Stimulated activated CD4-positive, alpha-beta T cell treated with anti-CD3 and anti-CD28 coated beads, Interleukin-1b, Interleukin-23, amount 100 ng/mL, for 48 hours (primary cell): ENCODE results near the gene MYOM3.

Experiments
- DNase-seq: peaks from one replicate; pipeline ENCODE4 v3.0.0-alpha.2; 2020

MYOM3 gene

DNA sequence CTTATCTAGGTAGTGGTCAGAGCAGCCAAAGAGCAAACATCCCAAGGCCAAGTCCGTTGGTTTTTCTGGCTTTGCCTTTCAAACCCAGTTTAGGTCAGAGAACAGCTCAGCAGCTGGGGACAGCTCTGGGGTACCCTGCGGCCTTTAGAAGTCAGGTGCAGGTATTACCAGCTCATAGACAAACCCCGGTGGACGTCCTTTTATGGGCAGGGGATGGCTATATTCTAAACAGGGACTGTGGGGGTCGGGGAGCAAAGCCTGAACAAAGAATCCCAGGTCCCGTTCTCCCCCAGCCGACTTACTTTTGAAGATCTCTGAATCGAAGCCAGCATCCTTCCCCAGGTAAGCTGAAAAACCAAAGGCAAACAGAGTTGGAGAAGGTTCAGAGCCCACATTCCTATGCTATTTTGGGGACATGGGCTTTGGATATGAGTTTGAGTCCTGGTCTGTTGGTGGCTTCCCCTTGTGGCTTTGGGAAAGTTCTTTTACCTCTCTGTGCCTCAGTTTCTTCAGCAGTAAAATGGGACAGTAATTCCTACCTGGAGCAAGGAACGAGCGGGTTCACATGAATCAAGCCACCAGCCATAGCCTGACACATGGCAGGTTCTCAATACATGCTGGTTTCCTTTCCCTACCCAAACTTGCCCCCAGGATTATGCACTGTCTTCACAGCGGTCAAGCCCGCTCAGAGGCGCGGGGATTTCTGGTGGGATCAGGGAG is 16.6 kb downstream of the MYOM3 start:
- DNase-seq, result no peak

DNA sequence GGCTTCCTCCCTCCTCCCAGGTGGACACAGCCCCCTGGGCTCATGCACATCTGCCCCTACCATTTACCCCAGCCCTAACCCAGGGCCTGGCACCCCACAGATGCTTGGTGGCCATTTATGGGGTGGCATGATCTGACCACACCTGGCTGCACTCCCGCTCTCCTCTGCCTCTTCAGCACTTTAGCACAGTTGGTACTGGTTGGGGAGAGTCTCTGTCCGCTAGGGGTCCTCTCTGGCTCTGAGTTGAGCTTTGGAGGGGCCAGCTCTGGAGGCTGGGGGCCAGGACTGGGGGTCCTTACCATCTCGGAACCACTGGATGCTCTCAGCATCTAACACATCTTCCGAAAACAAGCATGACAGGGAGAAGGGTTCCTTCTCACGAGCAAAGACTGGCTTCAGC is 17.4 kb downstream of the MYOM3 start:
- DNase-seq, result no peak

- DNase-seq, result no peak
Measured at GRCh38 chr1:24093732-24094131, 18.2 kb downstream of the MYOM3 start.

- no peak for DNase-seq
Measured at GRCh38 chr1:24092979-24093378, 19.0 kb downstream of the MYOM3 start.

DNA sequence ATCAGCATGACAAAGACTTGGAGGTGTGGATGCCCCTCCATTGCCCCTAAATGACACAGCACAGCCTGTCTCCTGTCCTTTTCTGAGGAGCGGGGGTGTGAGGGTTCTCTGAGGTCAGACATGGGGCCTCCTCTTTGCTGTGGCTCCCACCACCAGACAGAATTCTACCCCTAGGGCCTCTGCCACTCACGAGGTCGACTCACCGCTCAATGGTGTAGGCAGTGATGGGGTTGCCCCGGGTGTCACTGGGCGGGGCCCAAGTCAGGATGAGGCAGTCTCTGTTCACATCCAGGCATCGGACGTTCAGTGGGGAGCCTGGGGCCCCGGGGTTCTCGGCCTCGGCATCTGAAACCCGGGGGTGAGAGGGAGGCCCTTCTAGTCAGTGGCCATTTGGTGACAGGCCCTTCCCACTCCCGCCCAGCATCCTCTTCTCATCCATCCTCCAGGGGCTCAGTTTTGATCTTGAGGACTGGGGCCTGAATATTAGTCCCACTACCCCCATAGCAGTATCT is 19.9 kb downstream of the MYOM3 start:
- DNase-seq, result peak; percentile 47

GRCh38 chr1:24090736-24091135 is 21.2 kb downstream of the MYOM3 start:
- DNase-seq, result no peak

DNA sequence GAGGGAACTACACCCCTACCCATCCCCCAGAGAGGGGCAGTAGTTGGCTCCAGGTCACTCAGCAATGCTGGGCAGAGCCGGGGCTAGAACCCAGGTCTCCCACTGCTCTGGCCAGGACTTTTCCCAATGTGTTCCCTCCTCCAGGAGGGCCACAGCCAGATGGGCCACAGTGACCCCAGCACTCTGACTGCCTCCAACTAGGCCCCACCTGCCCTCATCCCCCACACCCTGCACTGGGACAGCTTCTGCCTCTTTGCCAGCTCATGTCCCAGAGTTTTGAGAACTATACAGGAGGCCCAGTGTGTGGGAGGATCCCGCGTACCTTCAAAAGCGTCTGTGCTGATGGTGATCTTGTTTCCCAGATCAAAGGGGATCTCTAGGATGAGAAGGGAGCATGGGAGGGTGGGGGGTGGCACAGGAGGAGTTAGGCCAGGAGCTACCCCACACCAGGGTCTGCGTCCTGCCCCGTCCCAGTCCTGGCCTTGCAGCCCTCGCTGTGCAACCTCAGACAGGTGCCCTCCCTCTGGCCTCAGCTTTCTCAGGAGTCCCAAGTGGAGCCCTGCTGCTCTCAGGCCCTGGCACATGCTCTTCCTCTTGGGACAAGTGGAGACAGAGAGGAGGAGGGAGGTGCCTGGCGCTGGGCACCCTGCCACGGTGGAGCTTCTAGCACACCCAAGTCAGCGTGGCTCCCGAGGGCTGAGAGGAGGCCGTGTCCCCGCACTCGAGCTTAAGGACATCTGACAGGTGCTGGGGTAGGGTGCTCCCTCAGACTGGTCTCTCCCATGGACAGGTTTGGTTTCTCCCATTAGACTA is 22.0 kb downstream of the MYOM3 start:
- no peak for DNase-seq

DNA sequence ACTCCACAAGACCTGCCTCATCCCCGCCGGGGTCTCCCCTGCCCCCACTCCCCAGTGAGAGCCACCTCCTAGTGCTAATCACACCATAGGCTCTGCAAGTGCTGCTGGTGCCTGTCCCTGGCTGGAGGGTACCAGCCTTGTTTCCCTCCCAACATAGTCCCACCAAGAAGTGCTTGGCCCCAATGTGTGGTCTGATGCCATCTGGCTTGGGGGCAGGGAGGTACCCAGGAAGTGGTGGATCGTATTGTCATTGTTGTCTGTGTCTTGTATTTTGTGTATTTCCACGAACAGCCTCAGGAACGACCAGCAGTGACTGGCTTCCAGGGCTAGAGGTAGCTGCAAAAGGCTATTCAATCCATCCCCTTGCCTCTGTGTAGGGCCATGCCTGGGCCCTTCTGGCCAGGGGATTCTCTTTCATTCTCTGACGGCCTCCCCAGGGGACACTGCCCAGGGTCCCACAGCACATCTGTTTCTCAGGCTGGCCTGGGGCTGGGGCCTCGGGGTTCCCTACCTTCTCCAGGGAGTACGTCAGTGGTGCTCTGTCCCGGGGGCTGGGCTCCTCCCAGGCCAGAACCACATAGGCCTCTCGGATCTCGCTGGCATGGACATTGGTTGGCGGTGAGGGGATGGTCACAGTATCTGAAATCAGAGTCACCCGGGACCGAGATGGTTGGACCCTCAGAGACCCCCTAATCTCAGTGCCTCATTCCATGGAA is 22.8 kb downstream of the MYOM3 start:
- DNase-seq, result no peak

DNA sequence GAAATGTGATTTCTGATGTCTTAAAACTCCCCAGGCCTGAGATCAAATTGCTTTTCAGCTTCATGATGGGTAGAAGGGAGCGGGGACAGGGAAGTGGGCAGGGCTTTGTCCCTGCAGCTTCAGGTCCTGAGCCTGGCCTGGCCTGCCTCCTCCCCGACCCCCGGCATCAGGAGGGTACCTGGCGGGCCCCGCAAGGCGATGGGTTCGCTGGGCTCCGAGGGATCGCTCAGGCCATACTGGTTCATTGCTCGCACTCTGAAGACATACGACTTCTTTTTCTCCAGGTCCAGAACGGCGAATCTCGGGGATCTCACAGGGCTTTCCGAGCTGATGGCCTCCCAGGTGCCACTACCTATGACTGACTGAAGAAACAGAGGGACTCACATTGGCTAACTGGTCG is 25.5 kb downstream of the MYOM3 start:
- DNase-seq, result no peak

DNA sequence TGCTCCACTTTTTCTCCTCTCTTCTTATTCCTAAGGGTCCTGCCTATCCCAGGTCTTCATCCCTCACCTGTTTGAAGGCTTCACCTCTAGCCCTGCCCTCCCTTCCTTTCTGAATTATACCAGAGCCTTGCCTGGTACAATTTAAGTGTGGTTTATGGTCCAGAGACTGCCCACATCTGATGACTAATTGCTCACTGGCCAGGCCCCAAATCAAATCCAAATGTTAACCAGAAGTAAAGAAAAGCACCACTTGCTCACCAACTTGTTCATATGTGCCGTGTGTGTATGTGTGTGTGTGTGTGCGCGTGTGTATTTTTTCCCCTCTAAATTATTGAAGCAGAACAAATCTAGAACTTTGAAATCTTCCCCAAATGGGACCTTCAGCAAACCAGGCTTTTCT is 26.4 kb downstream of the MYOM3 start:
- no peak for DNase-seq

- no peak for DNase-seq
Measured at GRCh38 chr1:24085007-24085406, 26.9 kb downstream of the MYOM3 start.

DNA sequence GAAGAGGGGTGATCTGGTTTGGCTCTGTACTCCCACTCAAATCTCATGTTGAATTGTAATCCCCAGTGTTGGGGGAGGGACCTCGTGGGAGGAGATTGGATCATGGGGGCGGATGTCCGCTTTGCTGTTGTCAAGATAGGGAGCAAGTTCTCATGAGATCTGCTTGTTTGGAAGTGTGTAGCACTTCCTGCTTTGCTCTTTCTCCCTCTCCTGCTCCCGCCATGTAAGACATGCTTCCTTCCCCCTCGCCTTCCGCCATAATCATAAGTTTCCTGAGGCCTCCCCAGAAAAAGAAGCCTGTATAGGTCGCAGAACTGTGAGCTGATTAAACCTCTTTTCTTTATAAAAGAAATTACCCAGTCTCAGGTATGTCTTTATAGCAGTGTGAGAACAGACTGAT is 27.9 kb downstream of the MYOM3 start:
- no peak for DNase-seq

DNA sequence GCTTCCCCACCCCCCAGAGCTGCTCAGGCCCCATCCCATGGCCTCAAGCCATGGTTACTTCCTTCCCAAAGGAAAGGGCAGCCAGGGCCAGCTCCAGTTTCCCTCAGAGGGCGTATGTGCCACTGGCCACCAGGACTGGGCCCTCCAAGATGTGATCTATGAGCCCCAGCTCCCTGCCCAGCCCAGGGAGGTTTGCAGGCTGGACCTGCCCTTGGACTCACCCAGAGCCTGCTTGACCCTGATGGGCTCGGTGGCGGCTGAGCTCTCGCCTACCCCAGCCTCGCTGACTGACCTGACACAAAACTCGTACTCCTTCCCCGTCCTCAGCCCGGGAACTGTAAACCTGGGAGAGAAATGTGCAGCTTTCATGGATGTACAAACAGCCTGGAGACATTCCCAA is 29.6 kb downstream of the MYOM3 start:
- DNase-seq, result no peak

- no peak for DNase-seq
Measured at GRCh38 chr1:24081190-24081589, 30.7 kb downstream of the MYOM3 start.

DNA sequence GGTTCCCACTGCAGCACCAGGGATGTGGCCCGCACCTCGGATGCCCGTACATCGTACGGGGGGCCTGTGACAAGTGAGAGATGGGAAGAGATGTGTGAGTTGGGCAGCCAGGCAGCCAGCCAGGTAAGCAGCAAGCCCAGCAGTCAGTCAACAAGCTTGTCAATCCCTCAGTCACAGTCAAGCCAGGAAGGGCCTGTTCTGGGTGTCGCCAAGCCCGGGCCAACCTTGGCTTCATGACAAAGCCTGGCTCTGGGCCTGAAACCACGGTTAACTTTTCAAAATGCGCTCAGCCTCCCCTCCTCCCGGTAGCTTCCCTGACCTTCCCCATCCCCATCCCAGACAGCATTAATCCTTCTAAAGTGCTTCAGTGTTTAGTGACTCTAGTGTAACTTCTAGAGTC is 31.8 kb downstream of the MYOM3 start:
- DNase-seq, result no peak

DNA sequence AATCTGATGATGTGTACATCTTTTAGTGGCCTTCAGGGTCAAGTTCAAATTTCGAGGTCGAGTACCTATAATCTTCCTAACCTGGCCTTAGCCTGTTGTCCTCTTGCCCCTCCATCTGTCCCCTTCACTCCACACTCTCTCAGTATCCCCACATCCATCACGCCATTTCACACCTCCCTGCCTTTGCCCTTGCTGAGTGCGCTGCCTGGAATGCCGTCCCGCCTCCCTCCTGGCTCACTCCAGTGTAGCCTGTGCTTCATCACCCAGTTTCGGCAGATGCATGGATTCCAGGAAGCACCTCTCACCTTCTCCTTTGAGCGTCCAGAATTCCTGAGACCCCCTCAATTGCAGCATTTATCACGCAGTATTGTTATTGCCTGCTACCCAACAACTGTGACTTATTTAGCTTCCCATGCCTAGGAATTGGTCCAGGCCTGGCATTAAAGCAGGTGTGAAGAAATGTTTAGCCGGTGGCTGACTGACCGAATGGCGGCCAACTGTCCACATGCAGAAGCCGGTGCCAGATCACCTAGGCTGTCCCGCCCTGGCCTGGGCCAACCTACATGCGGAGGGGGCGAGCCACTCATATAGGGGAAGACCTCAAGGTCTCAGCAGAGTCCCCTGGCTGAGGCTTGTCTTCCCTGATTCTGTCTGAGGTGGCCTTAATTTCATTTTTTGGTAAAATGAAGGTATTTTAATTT is 34.5 kb downstream of the MYOM3 start:
- DNase-seq, result no peak

- no peak for DNase-seq
Measured at GRCh38 chr1:24075946-24076345, 36.0 kb downstream of the MYOM3 start.

GRCh38 chr1:24075590-24075854 is 36.4 kb downstream of the MYOM3 start:
- no peak for DNase-seq

DNA sequence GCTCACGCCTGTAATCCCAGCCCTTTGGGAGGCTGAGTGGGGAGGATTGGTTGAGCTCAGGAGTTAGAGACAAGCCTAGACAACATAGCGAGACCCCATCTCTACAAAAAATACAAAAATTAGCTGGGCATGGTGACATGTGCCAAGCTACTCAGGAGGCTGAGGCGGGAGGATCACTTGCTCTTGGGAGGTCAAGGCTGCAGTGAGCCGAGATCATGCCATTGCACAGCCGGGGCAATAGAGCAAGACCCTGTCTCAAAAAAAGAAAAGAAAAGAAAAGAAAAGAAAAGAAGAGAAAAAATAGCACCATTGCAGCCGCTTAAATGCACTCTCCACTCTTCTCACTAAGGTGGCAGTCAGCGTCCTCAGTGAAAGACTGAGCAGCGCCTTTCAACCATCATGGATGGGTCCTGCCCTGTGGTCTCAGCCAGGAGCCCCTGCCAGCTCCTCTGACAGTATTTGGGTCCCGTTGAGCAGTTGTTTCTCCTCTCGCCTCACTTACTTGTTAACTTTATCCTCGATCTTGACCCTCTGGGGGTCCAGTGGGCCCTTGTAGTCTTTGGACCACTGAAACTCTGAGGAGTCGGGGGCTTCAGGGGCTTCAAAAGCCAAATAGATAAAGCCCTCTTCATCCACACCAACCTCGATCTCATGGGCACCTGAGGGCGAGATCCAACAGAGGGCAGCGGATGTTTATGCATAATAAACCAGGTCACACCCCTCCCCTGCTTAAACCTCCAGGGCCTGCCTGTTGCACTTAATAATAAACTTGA is 36.9 kb downstream of the MYOM3 start:
- DNase-seq, result no peak

DNA sequence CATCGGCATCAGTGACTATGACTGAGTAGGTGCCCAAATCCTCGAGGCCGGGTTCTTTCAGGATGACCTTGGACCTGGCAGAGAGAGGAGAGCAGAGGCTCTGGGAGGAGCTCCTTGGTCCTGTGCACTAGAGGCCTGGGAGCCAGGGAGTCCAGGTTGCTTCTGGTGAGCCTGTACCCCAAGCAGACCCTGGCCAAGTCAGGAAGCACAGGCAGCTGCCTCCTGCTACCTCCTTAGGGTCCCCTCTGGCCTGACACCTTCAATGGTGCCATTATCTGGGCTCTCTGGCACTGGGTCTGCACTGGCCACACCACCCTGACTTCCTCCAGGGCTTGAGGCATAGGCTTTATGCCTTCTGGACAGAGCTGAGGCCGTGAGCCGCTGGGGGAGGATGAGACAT is 37.7 kb downstream of the MYOM3 start:
- no peak for DNase-seq

GRCh38 chr1:24071941-24072340 is 40.0 kb downstream of the MYOM3 start:
- no peak for DNase-seq

DNA sequence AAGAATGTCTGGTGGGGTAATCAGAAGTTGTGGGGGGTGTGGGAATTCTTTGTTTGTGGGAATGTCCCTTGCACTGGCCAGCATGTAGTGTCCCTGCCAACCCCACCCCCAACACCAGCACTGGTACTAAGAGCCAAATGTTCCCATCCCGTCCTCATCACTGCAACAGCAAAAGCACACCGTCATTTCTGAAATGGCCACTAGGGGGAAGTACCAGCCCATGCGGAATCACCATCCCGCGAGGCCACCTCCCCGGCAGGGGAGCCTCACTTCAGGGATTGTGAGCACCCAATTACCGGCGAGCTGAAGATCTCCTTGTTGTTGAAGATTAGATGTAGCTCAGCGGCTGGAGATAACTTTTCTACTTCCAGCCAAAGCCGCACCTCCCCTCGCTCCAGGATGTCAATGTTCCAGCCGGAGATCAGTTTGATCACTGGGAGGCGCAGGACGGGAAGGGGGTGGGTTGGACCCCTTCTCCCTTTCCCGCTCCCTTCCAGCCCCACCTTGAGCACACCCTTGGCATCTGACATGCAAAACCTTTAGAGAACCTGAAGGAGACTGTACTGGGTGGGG is 41.0 kb downstream of the MYOM3 start:
- peak; percentile 74 for DNase-seq
